Endothelial cell of umbilical vein (primary cell): Measurements from ENCODE around the gene SLFN5. TPM values are rescaled to one million over a fixed set of nuclear protein-coding genes. Genes with fewer than 3 reads are reported as not detected.

Source experiments
- BruUV-seq: library from RNA; stranded (reverse); fragments of 400-500 nt; replicated peaks from 2 replicates; lab custom pipeline; 2021; lab: Mats Ljungman, UMichigan
- CTCF ChIA-PET: fragments of 300-600, 350-600 bp; sonication (Branson Sonifier 250); formaldehyde crosslinking; loops from one replicate; lab custom pipeline; 2021; ENCODE audit warnings: antibody characterized with exemption, inconsistent platforms; lab: Charles Lee
- POLR2A ChIA-PET: fragments of 300-600, 350-600 bp; sonication (Branson Sonifier 250); formaldehyde crosslinking; loops from one replicate; lab custom pipeline; 2021; ENCODE audit warnings: antibody characterized with exemption, inconsistent platforms; lab: Charles Lee
- DNase-seq: peaks from one replicate; pipeline ENCODE4 v3.0.0-alpha.2; 2011; ENCODE audit warnings: low read depth, low spot score
- FAIRE-seq: peaks from 2 replicates; lab custom pipeline; 2011; peaks lifted over from hg19 to GRCh38; lab: Jason Lieb, UNC
- H2AFZ ChIP-seq: 2 replicates; pipeline ENCODE4 v1.6.0; 2012; ENCODE audit warnings: low read depth, low read length, control low read depth, inconsistent platforms
- H3K27ac ChIP-seq: 2 replicates; pipeline ENCODE4 v1.5.1; 2011; ENCODE audit warnings: low read depth, mild to moderate bottlenecking, control low read depth, low read length, moderate library complexity; ENCODE audit not compliant: insufficient read depth
- H3K27me3 ChIP-seq, 2 experiments: 2 replicates each; pipeline versions ENCODE4 v1.6.0 to v1.6.1; 2011; ENCODE audit warnings: low read length in 2 of 2, mixed read lengths in 1 of 2; ENCODE audit not compliant: control insufficient read depth in 2 of 2, insufficient read depth in 2 of 2
- H3K36me3 ChIP-seq, 2 experiments: 2 replicates in 1 of 2; 3 replicates in 1 of 2; pipeline ENCODE4 v1.5.1; 2011; ENCODE audit warnings: low read length in 2 of 2, mild to moderate bottlenecking in 1 of 2, moderate library complexity in 1 of 2; ENCODE audit not compliant: control insufficient read depth in 2 of 2, insufficient read depth in 2 of 2; ENCODE audit errors: extremely low read depth in 1 of 2
- H3K4me1 ChIP-seq: 3 replicates; pipeline ENCODE4 v1.5.1; 2011; ENCODE audit warnings: mild to moderate bottlenecking, low read length; ENCODE audit not compliant: control insufficient read depth, insufficient read depth; ENCODE audit errors: extremely low read depth
- H3K4me2 ChIP-seq: 2 replicates; pipeline ENCODE4 v1.6.1; 2011; ENCODE audit warnings: low read length, control low read depth, mixed read lengths; ENCODE audit not compliant: insufficient read depth
- H3K4me3 ChIP-seq, 3 experiments: fragments of 200-600 bp in 1 of 3; sonication (generic), shearing (Covaris generic) in 1 of 3; replicated peaks in 1 of 3; 2 replicates each; pipeline ENCODE4 v1.5.1; 2011 to 2016; ENCODE audit warnings: control low read depth in 3 of 3, low read length in 3 of 3, mild to moderate bottlenecking in 2 of 3, inconsistent platforms in 1 of 3, low read depth in 1 of 3, moderate library complexity in 1 of 3; ENCODE audit not compliant: insufficient read depth in 1 of 3
- H3K79me2 ChIP-seq: 2 replicates; pipeline ENCODE4 v1.6.0; 2012; ENCODE audit warnings: low read length, inconsistent platforms; ENCODE audit not compliant: control insufficient read depth, insufficient read depth
- H3K9ac ChIP-seq: replicated peaks from 2 replicates; pipeline ENCODE3; 2011; ENCODE audit warnings: low read length, control low read depth; ENCODE audit not compliant: insufficient read depth; ENCODE audit errors: extremely low read depth
- H3K9me1 ChIP-seq: replicated peaks from 3 replicates; pipeline ENCODE4 v1.6.0; 2011; ENCODE audit warnings: mild to moderate bottlenecking, low read length; ENCODE audit not compliant: control insufficient read depth, insufficient read depth; ENCODE audit errors: extremely low read depth
- H3K9me3 ChIP-seq: replicated peaks from 2 replicates; pipeline ENCODE4 v1.5.1; 2012; ENCODE audit warnings: low read length, inconsistent platforms; ENCODE audit not compliant: control insufficient read depth, insufficient read depth
- H4K20me1 ChIP-seq: replicated peaks from 2 replicates; pipeline ENCODE3; 2011; ENCODE audit warnings: mild to moderate bottlenecking, low read length; ENCODE audit not compliant: control insufficient read depth, insufficient read depth; ENCODE audit errors: extremely low read depth
- CTCF ChIP-seq, 2 donors: IDR thresholded peaks; 1 replicate in 1 of 2; 2 replicates in 1 of 2; pipeline ENCODE4 v1.5.1; 2011; ENCODE audit warnings: low read length in 2 of 2, mild to moderate bottlenecking in 2 of 2, moderate library complexity in 2 of 2, control low read depth in 1 of 2, inconsistent platforms in 1 of 2, low read depth in 1 of 2; ENCODE audit not compliant: insufficient read depth in 1 of 2; ENCODE audit errors: extremely low read depth in 1 of 2
- EZH2 ChIP-seq: IDR thresholded peaks from 2 replicates; pipeline ENCODE4 v1.6.1; 2012; ENCODE audit warnings: borderline replicate concordance, low read depth, mild to moderate bottlenecking, moderate library complexity, low read length, inconsistent platforms; ENCODE audit not compliant: severe bottlenecking
- FOS ChIP-seq: IDR thresholded peaks from 2 replicates; pipeline ENCODE4 v1.6.1; 2011; ENCODE audit warnings: mild to moderate bottlenecking, low read length, moderate library complexity, borderline replicate concordance; ENCODE audit not compliant: insufficient read depth
- GATA2 ChIP-seq: IDR thresholded peaks from 2 replicates; pipeline ENCODE4 v1.7.0; 2011; ENCODE audit warnings: low read depth, mild to moderate bottlenecking, moderate library complexity, mixed read lengths, low read length; ENCODE audit not compliant: insufficient read length, insufficient read depth
- MAX ChIP-seq: IDR thresholded peaks from 2 replicates; pipeline ENCODE4 v1.6.1; 2011; ENCODE audit not compliant: insufficient read depth, insufficient read length
- MYC ChIP-seq: IDR thresholded peaks from one replicate; pipeline ENCODE4 v1.6.1; 2011; ENCODE audit warnings: mild to moderate bottlenecking, low read depth, low read length
- POLR2A ChIP-seq: IDR thresholded peaks from 2 replicates; pipeline ENCODE4 v1.6.1; 2012; ENCODE audit warnings: low read depth, mild to moderate bottlenecking, control low read depth, low read length
- POLR2AphosphoS5 ChIP-seq: IDR thresholded peaks from 2 replicates; pipeline ENCODE4 v1.6.1; 2012; ENCODE audit warnings: low read depth, mild to moderate bottlenecking, control low read depth, low read length, moderate library complexity; ENCODE audit not compliant: insufficient read depth
- dilution Hi-C: fragments of 300-500 bp; cut with MboI; formaldehyde crosslinking; loops from one replicate; pipeline ENCODE4 v1.15.0; 2019; ENCODE audit warnings: low sequenced_read_pairs; ENCODE audit not compliant: extremely low pct_ligation_motif_present
- intact Hi-C: fragments of 100-400 bp; cut with micrococcal nuclease; formaldehyde crosslinking; loops from one replicate; pipeline ENCODE4 v1.10.0; 2022
- polyA plus RNA-seq, 4 experiments: library from polyadenylated mRNA; depleted of rRNA in 3 of 4; stranded (reverse) in 3 of 4; unstranded in 1 of 4; fragments of >200 nt; gene quantifications; 2 replicates each; pipeline versions ENCODE4 v1.2.1 to v1.2.3, GENCODE V29; 2011 to 2012; ENCODE audit warnings: missing spikeins in 1 of 4
- total RNA-seq: library from RNA; stranded (reverse); gene quantifications from 2 replicates; pipeline ENCODE4 v1.2.3, GENCODE V29; 2021

SLFN5 gene
- total and polyA plus RNA-seq, 2 donors (not counting 3 experiments of a cell fraction or from before 2014, with no cell fraction given) = 4.5 to 24.2 TPM

- no peaks in the 10 kb centered on the region for H3K79me2 ChIP-seq
- BruUV-seq = no TSS peak
- H3K4me1 ChIP-seq = peaks cover 3% of the 10 kb centered on the region
- no peak overlapping the region for H3K27ac ChIP-seq
- POLR2A ChIA-PET = no interaction called here
- no peak overlapping the region for H3K4me2 ChIP-seq
- intact Hi-C loops = loop anchor here (1.0 to 2.0 kb wide), 7 partner anchors 34 to 435 kb away; partner anchors contain the start of genes SLFN12 and SLFN5
- dilution Hi-C loops = loop anchor here (25.0 kb wide), 1 partner anchor 225 kb away; the partner anchor contains the start of gene SLFN12L
- no peak for DNase-seq
- H3K9ac ChIP-seq = no peak overlapping the region
- no peaks in the 10 kb centered on the region for H3K36me3 ChIP-seq
- no peaks in the 10 kb centered on the region for H4K20me1 ChIP-seq
- TF ChIP-seq FOS (no peak), CTCF (IDR thresholded peaks at IDR 0.05; ENCODE audit: extremely low read depth in 1 of 2, insufficient read depth in 1 of 2, low read depth in 1 of 2, low read length in 2 of 2) (no peak), POLR2A (no peak), GATA2 (no peak), MYC (no peak), EZH2 (no peak), POLR2AphosphoS5 (no peak), MAX (no peak)
- no peak overlapping the region for H2AFZ ChIP-seq
- CTCF ChIA-PET = interaction anchor here (0.6 to 6.6 kb wide), 24 partner anchors 13 to 435 kb away, joined by 3 to 112 read pairs (median 4); partner anchors contain the start of genes SLFN12L and SLFN5
- H3K4me3 ChIP-seq = no peak overlapping the region
- no peaks in the 10 kb centered on the region for H3K9me1 ChIP-seq
- FAIRE-seq = no peak
- H3K9me3 ChIP-seq = no peaks in the 10 kb centered on the region
- H3K27me3 ChIP-seq = no peaks in the 10 kb centered on the region
These were observed 69.5 kb downstream of the SLFN5 start for GRCh38 chr17:35312346-35312745.
